H1 (cell line): ENCODE data around the gene PHLDA2.

Experiments used
- ATF3 ChIP-seq: IDR thresholded peaks from 2 replicates; pipeline ENCODE4 v1.6.1; 2011; ENCODE audit warnings: low read depth, mild to moderate bottlenecking, low read length; ENCODE audit not compliant: insufficient read depth
- BACH1 ChIP-seq: IDR thresholded peaks from 2 replicates; pipeline ENCODE4 v1.6.1; 2012; ENCODE audit warnings: low read length, improper control_type of control experiment
- CTCF ChIP-seq, 3 experiments: IDR thresholded peaks; 1 replicate in 2 of 3; 2 replicates in 1 of 3; pipeline versions ENCODE4 v1.5.1 to v1.6.1; 2011; ENCODE audit warnings: low read length in 3 of 3, mild to moderate bottlenecking in 3 of 3, inconsistent platforms in 2 of 3, low read depth in 1 of 3, moderate library complexity in 1 of 3; ENCODE audit not compliant: insufficient read depth in 1 of 3; ENCODE audit errors: control extremely low read depth in 1 of 3
- EZH2 ChIP-seq: fragments of 200-600 bp; sonication (generic); IDR thresholded peaks from 2 replicates; pipeline ENCODE4 v1.7.1; 2012; ENCODE audit warnings: low read depth, mild to moderate bottlenecking, moderate library complexity, low read length, inconsistent platforms; ENCODE audit not compliant: severe bottlenecking
- GABPA ChIP-seq: IDR thresholded peaks from 2 replicates; pipeline ENCODE4 v1.6.1; 2011; ENCODE audit warnings: mild to moderate bottlenecking, low read length, moderate library complexity, borderline replicate concordance; ENCODE audit not compliant: insufficient read depth
- JUND ChIP-seq: IDR thresholded peaks from 2 replicates; pipeline ENCODE4 v1.6.1; 2011; ENCODE audit warnings: mild to moderate bottlenecking, improper control_type of control experiment, low read length
- NRF1 ChIP-seq: IDR thresholded peaks from 2 replicates; pipeline ENCODE4 v1.6.1; 2011; ENCODE audit warnings: mild to moderate bottlenecking, low read depth, low read length, improper control_type of control experiment
- PHF8 ChIP-seq: fragments of 200-600 bp; sonication (generic); conservative IDR thresholded peaks from 2 replicates; pipeline ENCODE4 v1.7.1; 2012; ENCODE audit warnings: low read depth, mild to moderate bottlenecking, inconsistent platforms, low read length, moderate library complexity
- POLR2A ChIP-seq, 2 experiments: IDR thresholded peaks; 1 replicate in 1 of 2; 2 replicates in 1 of 2; pipeline ENCODE4 v1.6.1; 2011; ENCODE audit warnings: low read depth in 2 of 2, low read length in 2 of 2, mild to moderate bottlenecking in 2 of 2; ENCODE audit errors: control extremely low read depth in 1 of 2
- POLR2AphosphoS5 ChIP-seq: IDR thresholded peaks from 2 replicates; pipeline ENCODE4 v1.6.1; 2011; ENCODE audit warnings: low read depth, low read length
- POU5F1 ChIP-seq: IDR thresholded peaks from 2 replicates; pipeline ENCODE4 v1.6.1; 2011; ENCODE audit warnings: low read depth, mild to moderate bottlenecking, low read length, moderate library complexity
- SIX5 ChIP-seq: IDR thresholded peaks from 2 replicates; pipeline ENCODE4 v1.6.1; 2011; ENCODE audit warnings: mild to moderate bottlenecking, low read depth, low read length
- TAF1 ChIP-seq: IDR thresholded peaks from 2 replicates; pipeline ENCODE4 v1.6.1; 2011; ENCODE audit warnings: mild to moderate bottlenecking, low read depth, low read length
- USF2 ChIP-seq: IDR thresholded peaks from 2 replicates; pipeline ENCODE4 v1.6.1; 2011; ENCODE audit warnings: low read length, improper control_type of control experiment

- TF ChIP-seq GABPA (no peak), PHF8 (no peak), CTCF (IDR thresholded peaks at IDR 0.05; ENCODE audit: control extremely low read depth in 1 of 3, insufficient read depth in 1 of 3, low read depth in 1 of 3, low read length in 3 of 3) (no peak), NRF1 (no peak), POU5F1 (no peak), SIX5 (no peak), BACH1 (0 out of 2 replicates have a peak, but pooled peaks have one; percentile 16), JUND (no peak), EZH2 (no peak), POLR2AphosphoS5 (no peak), ATF3 (no peak), USF2 (no peak), POLR2A (IDR thresholded peaks at IDR 0.05; ENCODE audit: control extremely low read depth in 1 of 2, low read depth in 2 of 2, low read length in 2 of 2) (no peak; a peak in 1 of 3 replicates), TAF1 (no peak)
These were observed 11.1 kb upstream of the PHLDA2 start for GRCh38 chr11:2940147-2940920.
